Heart left ventricle (tissue), 13 donors: ENCODE results near the gene CPM.

Experiments
- POLR2A ChIP-seq, 2 donors: fragments of 450-650 bp; IDR thresholded peaks; one replicate each; pipeline ENCODE4 v1.6.1; 2017; ENCODE audit warnings: antibody characterized with exemption in 2 of 2, mild to moderate bottlenecking in 2 of 2, moderate library complexity in 2 of 2
- TF ChIP-seq, protein P1 (sequence below), 12 donors: fragments of 200-600 bp; sonication (generic) in 4 of 12; IDR thresholded peaks; one replicate each; pipeline versions ENCODE4 v1.5.0 to v1.8.0; 2018 to 2022; ENCODE audit warnings: antibody characterized with exemption in 12 of 12, mild to moderate bottlenecking in 5 of 12
- donor health status: ischemic (EF 13 %, LVEDD 7.1; RV severe dilation, severe dysfunction).
- donor health status: DM: no; HTN: yes; CAD: no.
- donor health status: DM: no; HTN: no; CAD: no.
- donor health status: ischemic (EF 25% LVEDD 6.9; RV normal size, moderate dysfunction).
- donor health status: ischemic (EF 25% LVEDD 5.7; RV mildly dilated, moderate dysfunction).
- donor health status: ischemic (EF 35%, LVEDD 5.7; RV mildly dilated, moderate dysfunction).
- donor health status: nonischemic (EF 11% LVEDD 7.7; RV severe dilation, severe dysfunction).
- donor health status: DM: yes; HTN: yes; CAD: no.
- donor health status: PGD.
- donor health status: ischemic (EF 29% LVEDD 5.4; RV normal size, mild dysfunction).
- donor health status: nonischemic (EF 23%, LVEDD 6.1; RV moderate dilation, normal function).

GRCh38 chr12:68815232-68815927 lies 117.6 kb downstream of the CPM start:
- TF ChIP-seq, protein P1, sequence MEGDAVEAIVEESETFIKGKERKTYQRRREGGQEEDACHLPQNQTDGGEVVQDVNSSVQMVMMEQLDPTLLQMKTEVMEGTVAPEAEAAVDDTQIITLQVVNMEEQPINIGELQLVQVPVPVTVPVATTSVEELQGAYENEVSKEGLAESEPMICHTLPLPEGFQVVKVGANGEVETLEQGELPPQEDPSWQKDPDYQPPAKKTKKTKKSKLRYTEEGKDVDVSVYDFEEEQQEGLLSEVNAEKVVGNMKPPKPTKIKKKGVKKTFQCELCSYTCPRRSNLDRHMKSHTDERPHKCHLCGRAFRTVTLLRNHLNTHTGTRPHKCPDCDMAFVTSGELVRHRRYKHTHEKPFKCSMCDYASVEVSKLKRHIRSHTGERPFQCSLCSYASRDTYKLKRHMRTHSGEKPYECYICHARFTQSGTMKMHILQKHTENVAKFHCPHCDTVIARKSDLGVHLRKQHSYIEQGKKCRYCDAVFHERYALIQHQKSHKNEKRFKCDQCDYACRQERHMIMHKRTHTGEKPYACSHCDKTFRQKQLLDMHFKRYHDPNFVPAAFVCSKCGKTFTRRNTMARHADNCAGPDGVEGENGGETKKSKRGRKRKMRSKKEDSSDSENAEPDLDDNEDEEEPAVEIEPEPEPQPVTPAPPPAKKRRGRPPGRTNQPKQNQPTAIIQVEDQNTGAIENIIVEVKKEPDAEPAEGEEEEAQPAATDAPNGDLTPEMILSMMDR (IDR thresholded peaks at IDR 0.05): no peak
- no peak for TF ChIP-seq POLR2A (IDR thresholded peaks at IDR 0.05)
